Limb (tissue), 2 donors: ENCODE data around the gene LEMD2.
A peak's percentile ranks its signal among the peaks of the same experiment; 100 is the strongest.

Experiments
- DNase-seq, 2 donors: peaks; one replicate each; pipeline ENCODE4 v3.0.0-alpha.2; 2016; ENCODE audit errors: extremely low spot score in 2 of 2

The LEMD2 gene

GRCh38 chr6:33820243-33820642 lies 31.3 kb upstream of the LEMD2 start:
- no peak for DNase-seq

- no peak for DNase-seq
Observed at GRCh38 chr6:33819021-33819420, 30.1 kb upstream of the LEMD2 start.

GRCh38 chr6:33818293-33818692 lies 29.4 kb upstream of the LEMD2 start:
- DNase-seq, result no peak

GRCh38 chr6:33817489-33817888 lies 28.6 kb upstream of the LEMD2 start:
- no peak for DNase-seq

- DNase-seq, result no peak
Observed at GRCh38 chr6:33816911-33817310, 28.0 kb upstream of the LEMD2 start.

GRCh38 chr6:33815854-33816253 lies 26.9 kb upstream of the LEMD2 start:
- DNase-seq, result no peak

- DNase-seq, result no peak
Observed at GRCh38 chr6:33813990-33814985, 25.4 kb upstream of the LEMD2 start.

- DNase-seq, result no peak
Observed at GRCh38 chr6:33813246-33813904, 24.4 kb upstream of the LEMD2 start.

GRCh38 chr6:33812669-33813068 lies 23.7 kb upstream of the LEMD2 start:
- DNase-seq, result peak; percentile 35 to 81

- DNase-seq, result peak; percentile 56 to 68
Observed at GRCh38 chr6:33809594-33809993, 20.7 kb upstream of the LEMD2 start.

- DNase-seq, result peak in 1 of 2 donors; percentile 24
Observed at GRCh38 chr6:33808641-33809180, 19.8 kb upstream of the LEMD2 start.

GRCh38 chr6:33807606-33808005 lies 18.7 kb upstream of the LEMD2 start:
- DNase-seq, result no peak

- no peak for DNase-seq
Observed at GRCh38 chr6:33806841-33807240, 17.9 kb upstream of the LEMD2 start.

- no peak for DNase-seq
Observed at GRCh38 chr6:33803571-33804053, 14.7 kb upstream of the LEMD2 start, which contains the start of gene MLN. Gene MLN (minus strand): TSS chr6:33804003. CDS start chr6:33801163, 2,840 bp downstream.

- DNase-seq, result no peak
Observed at GRCh38 chr6:33802186-33802958, 13.4 kb upstream of the LEMD2 start.

GRCh38 chr6:33801611-33802010 lies 12.7 kb upstream of the LEMD2 start:
- no peak for DNase-seq

GRCh38 chr6:33800248-33800969 lies 11.5 kb upstream of the LEMD2 start:
- DNase-seq, result no peak

GRCh38 chr6:33799454-33800113 lies 10.7 kb upstream of the LEMD2 start:
- DNase-seq, result no peak

GRCh38 chr6:33798343-33798848 lies 9.5 kb upstream of the LEMD2 start:
- no peak for DNase-seq
